Adrenal gland (tissue), 5 donors: ENCODE data around the gene PPBP.

Experiments
- CTCF ChIP-seq, 6 experiments: fragments of 450-650 bp in 4 of 6; fragments of 200-600 bp in 2 of 6; sonication (generic) in 1 of 6; IDR thresholded peaks; 1 replicate in 5 of 6; 2 replicates in 1 of 6; pipeline versions ENCODE4 v1.5.1 to v1.8.0; 2016 to 2021; ENCODE audit warnings: antibody characterized with exemption in 6 of 6, mild to moderate bottlenecking in 2 of 6, moderate library complexity in 1 of 6
- POLR2A ChIP-seq, 2 donors: fragments of 450-650 bp; IDR thresholded peaks; one replicate each; pipeline ENCODE4 v1.6.1; 2017; ENCODE audit warnings: antibody characterized with exemption in 2 of 2, mild to moderate bottlenecking in 2 of 2, moderate library complexity in 1 of 2
- donor health status: DM: no; HTN: no; CAD: no.

- TF ChIP-seq CTCF (IDR thresholded peaks at IDR 0.05), result no peak
- no peak for TF ChIP-seq POLR2A (IDR thresholded peaks at IDR 0.05)
Observed at GRCh38 chr4:73990988-73991741, 3.2 kb upstream of the PPBP start.
